GM13976 (cell line): Measurements from ENCODE around the gene GLRA3.
"Not testable (repeated sequence)": the region's sequence is repeated elsewhere in the genome, so short reads cannot be mapped to it uniquely, and the experiment has no call there.

Experiments
- DNase-seq: peaks from one replicate; pipeline ENCODE4 v3.0.0; 2012; ENCODE audit warnings: low spot score
- in situ Hi-C: fragments of 300-500 bp; cut with MboI; formaldehyde crosslinking; loops from one replicate; pipeline ENCODE4 v1.12.0; 2022; ENCODE audit warnings: low sequenced_read_pairs, mixed read lengths, inconsistent platforms; ENCODE audit not compliant: unreplicated experiment
- TF ChIP-seq, protein P1 (sequence below): IDR thresholded peaks from 2 replicates; pipeline ENCODE4 v1.5.1; 2012; ENCODE audit warnings: borderline replicate concordance, mild to moderate bottlenecking; ENCODE audit not compliant: insufficient read depth; ENCODE audit errors: extremely low read depth, missing control alignments, control extremely low read depth

GLRA3 gene

GRCh38 chr4:174699654-174700053, 129.4 kb downstream of the GLRA3 start:
- TF ChIP-seq, protein P1, sequence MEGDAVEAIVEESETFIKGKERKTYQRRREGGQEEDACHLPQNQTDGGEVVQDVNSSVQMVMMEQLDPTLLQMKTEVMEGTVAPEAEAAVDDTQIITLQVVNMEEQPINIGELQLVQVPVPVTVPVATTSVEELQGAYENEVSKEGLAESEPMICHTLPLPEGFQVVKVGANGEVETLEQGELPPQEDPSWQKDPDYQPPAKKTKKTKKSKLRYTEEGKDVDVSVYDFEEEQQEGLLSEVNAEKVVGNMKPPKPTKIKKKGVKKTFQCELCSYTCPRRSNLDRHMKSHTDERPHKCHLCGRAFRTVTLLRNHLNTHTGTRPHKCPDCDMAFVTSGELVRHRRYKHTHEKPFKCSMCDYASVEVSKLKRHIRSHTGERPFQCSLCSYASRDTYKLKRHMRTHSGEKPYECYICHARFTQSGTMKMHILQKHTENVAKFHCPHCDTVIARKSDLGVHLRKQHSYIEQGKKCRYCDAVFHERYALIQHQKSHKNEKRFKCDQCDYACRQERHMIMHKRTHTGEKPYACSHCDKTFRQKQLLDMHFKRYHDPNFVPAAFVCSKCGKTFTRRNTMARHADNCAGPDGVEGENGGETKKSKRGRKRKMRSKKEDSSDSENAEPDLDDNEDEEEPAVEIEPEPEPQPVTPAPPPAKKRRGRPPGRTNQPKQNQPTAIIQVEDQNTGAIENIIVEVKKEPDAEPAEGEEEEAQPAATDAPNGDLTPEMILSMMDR, result no peak
- in situ Hi-C loops, result no loop called here
- DNase-seq, result no peak

GRCh38 chr4:174697896-174698295, 131.2 kb downstream of the GLRA3 start:
- in situ Hi-C loops, result no loop called here
- TF ChIP-seq, protein P1, result no peak
- no peak for DNase-seq

- DNase-seq, result no peak
- in situ Hi-C loops, result no loop called here
- TF ChIP-seq, protein P1, result no peak
Observed at GRCh38 chr4:174697202-174697601, 131.8 kb downstream of the GLRA3 start.

GRCh38 chr4:174696657-174697056, 132.4 kb downstream of the GLRA3 start:
- no peak for DNase-seq
- in situ Hi-C loops, result no loop called here
- TF ChIP-seq, protein P1, result no peak

DNA sequence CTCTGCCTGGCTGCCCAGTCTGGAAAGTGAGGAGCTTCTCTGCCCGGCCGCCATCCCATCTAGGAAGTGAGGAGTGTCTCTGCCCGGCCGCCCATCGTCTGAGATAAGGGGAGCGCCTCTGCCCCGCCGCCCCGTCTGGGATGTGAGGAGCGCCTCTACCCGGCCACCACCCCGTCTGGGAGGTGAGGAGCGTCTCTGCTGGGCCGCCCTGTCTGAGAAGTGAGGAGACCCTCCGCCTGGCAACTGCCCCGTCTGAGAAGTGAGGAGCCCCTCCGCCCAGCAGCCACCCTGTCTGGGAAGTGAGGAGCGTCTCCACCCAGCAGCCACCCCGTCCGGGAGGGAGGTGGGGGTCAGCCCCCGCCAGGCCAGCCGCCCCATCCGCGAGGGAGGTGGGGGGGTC, 137.2 kb downstream of the GLRA3 start:
- in situ Hi-C loops, DNase-seq: not testable (repeated sequence)

DNA sequence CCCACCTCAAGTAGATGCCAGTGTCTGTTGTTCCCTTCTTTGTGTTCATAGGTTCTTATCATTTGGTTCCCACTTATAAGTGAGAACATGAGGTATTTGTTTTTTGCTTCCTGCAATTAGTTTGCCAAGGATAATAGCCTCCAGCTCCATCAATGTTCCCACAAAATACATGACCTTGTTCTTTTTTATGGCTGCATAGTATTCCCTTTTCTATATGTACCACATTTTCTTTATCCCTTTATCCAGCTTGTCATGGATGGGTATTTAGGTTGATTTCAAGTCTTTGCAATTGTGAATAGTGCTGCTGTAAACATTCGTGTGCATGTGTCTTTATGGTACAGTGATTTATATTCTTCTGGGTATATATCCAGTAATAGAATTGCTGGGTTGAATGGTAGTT, 138.4 kb downstream of the GLRA3 start:
- DNase-seq, result no peak
- in situ Hi-C loops, result no loop called here
- TF ChIP-seq, protein P1, result no peak

DNA sequence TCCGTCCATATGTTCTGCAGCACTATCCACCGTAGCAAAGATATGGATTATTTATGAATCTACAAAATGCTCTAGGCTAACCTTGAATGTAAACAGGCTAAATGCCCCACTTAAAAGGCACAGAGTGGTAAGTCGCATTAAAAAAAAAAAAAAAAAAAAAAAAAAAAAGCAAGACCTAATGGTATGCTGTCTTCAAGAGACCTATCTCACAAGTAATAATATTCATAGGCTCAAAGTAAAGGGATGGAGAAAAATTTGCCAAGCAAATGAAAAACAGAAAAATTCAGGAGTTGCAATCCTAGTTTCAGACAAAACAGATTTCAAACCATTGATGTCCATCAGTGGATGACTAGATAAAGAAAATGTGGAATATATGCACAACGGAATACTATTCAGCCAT, 139.4 kb downstream of the GLRA3 start:
- DNase-seq, result no peak
- in situ Hi-C loops, result no loop called here
- TF ChIP-seq, protein P1, result no peak
